ENCODE data around the gene FBLL1.
"Not testable (repeated sequence)": the region's sequence is repeated elsewhere in the genome, so short reads cannot be mapped to it uniquely, and the experiment has no call there.

FBLL1 gene

GRCh38 chr5:168553377-168554130 lies 24.4 kb downstream of the FBLL1 start:
- no peak for DNase-seq

GRCh38 chr5:168557389-168557788 lies 28.3 kb downstream of the FBLL1 start:
- DNase-seq: no peak

- DNase-seq: no peak
Measured at GRCh38 chr5:168562279-168562678, 33.2 kb downstream of the FBLL1 start.

GRCh38 chr5:168563959-168564358 lies 34.9 kb downstream of the FBLL1 start:
- no peak for DNase-seq

- DNase-seq: no peak
Measured at GRCh38 chr5:168568738-168569137, 39.6 kb downstream of the FBLL1 start.

- no peak for DNase-seq
Measured at GRCh38 chr5:168570490-168571328, 41.6 kb downstream of the FBLL1 start.

GRCh38 chr5:168573663-168574062 lies 44.6 kb downstream of the FBLL1 start:
- DNase-seq: not testable (repeated sequence)

- DNase-seq: not testable (repeated sequence)
Measured at GRCh38 chr5:168574156-168574555, 45.1 kb downstream of the FBLL1 start.

GRCh38 chr5:168575391-168576372 lies 46.6 kb downstream of the FBLL1 start:
- DNase-seq: no peak

- no peak for DNase-seq
Measured at GRCh38 chr5:168578006-168578405, 48.9 kb downstream of the FBLL1 start.

GRCh38 chr5:168578538-168579487 lies 49.7 kb downstream of the FBLL1 start, which contains the start of gene PANK3:
Gene PANK3, minus strand, starts transcription at chr5:168579368. Its CDS starts 85 bp downstream, at chr5:168579283.
- DNase-seq: no peak

GRCh38 chr5:168579488-168580226 lies 50.6 kb downstream of the FBLL1 start:
- DNase-seq: peak; percentile 90

GRCh38 chr5:168580227-168580508 lies 51.1 kb downstream of the FBLL1 start:
- DNase-seq: no peak
